ENCODE data around the gene LGR4. TPM values are rescaled to one million over a fixed set of nuclear protein-coding genes. Genes with fewer than 3 reads are reported as not detected.

Gene LGR4
- total RNA-seq, 1 donor from 2014 or later: 7.5 TPM

- no peaks in the 10 kb centered on the region for H3K36me3 ChIP-seq
Observed at GRCh38 chr11:27468995-27469695, 3.4 kb downstream of the LGR4 start.

GRCh38 chr11:27468209-27468994, 4.2 kb downstream of the LGR4 start:
- ATAC-seq (no peak), DNase-seq (no peak)
- no peaks in the 10 kb centered on the region for H3K9me3 ChIP-seq
- H3K27me3 ChIP-seq: peaks cover 15% of the 10 kb centered on the region
- peaks cover 11% of the 10 kb centered on the region for H3K4me1 ChIP-seq
- H3K36me3 ChIP-seq: no peaks in the 10 kb centered on the region
- TF ChIP-seq CTCF (IDR thresholded peaks at IDR 0.05): no peak
- intact Hi-C loops (cut with DNase I): no loop called here
- no peak overlapping the region for H3K4me3 ChIP-seq
- no peak overlapping the region for H3K27ac ChIP-seq

More at GRCh38 chr11:27468995-27469695, 3.4 kb downstream of the LGR4 start:
- Histone ChIP-seq H3K4me3 (no peak overlapping the region), H3K4me1 (peaks cover 11% of the 10 kb centered on the region), H3K27me3 (peaks cover 15% of the 10 kb centered on the region), H3K27ac (no peak overlapping the region), H3K9me3 (no peaks in the 10 kb centered on the region)
- no peak for DNase-seq
- no peak for ATAC-seq
- no peak for TF ChIP-seq CTCF (IDR thresholded peaks at IDR 0.05)
- intact Hi-C loops (cut with DNase I): no loop called here

GRCh38 chr11:27467181-27467913, 5.2 kb downstream of the LGR4 start:
- Histone ChIP-seq H3K4me1 (peaks cover 11% of the 10 kb centered on the region), H3K27ac (no peak overlapping the region), H3K9me3 (no peaks in the 10 kb centered on the region), H3K36me3 (no peaks in the 10 kb centered on the region), H3K27me3 (peaks cover 15% of the 10 kb centered on the region), H3K4me3 (no peak overlapping the region)
- no peak for ATAC-seq
- intact Hi-C loops (cut with DNase I): no loop called here
- no peak for DNase-seq
- TF ChIP-seq CTCF (IDR thresholded peaks at IDR 0.05): no peak

GRCh38 chr11:27466363-27466762, 6.2 kb downstream of the LGR4 start:
- intact Hi-C loops (cut with DNase I): no loop called here
- no peak for TF ChIP-seq CTCF (IDR thresholded peaks at IDR 0.05)
- H3K27me3 ChIP-seq: peaks cover 15% of the 10 kb centered on the region
- H3K4me1 ChIP-seq: peaks cover 8% of the 10 kb centered on the region
- DNase-seq (no peak), ATAC-seq (no peak)
- no peak overlapping the region for H3K27ac ChIP-seq
- no peaks in the 10 kb centered on the region for H3K36me3 ChIP-seq
- H3K9me3 ChIP-seq: no peaks in the 10 kb centered on the region
- no peak overlapping the region for H3K4me3 ChIP-seq

- no peaks in the 10 kb centered on the region for H3K36me3 ChIP-seq
- no peak for ATAC-seq
- no peaks in the 10 kb centered on the region for H3K9me3 ChIP-seq
- intact Hi-C loops (cut with DNase I): no loop called here
- peaks cover 12% of the 10 kb centered on the region for H3K27me3 ChIP-seq
- no peak for DNase-seq
- H3K4me1 ChIP-seq: peaks cover under 1% of the 10 kb centered on the region
- H3K4me3 ChIP-seq: no peak overlapping the region
- no peak for TF ChIP-seq CTCF (IDR thresholded peaks at IDR 0.05)
- no peak overlapping the region for H3K27ac ChIP-seq
Observed at GRCh38 chr11:27465629-27466028, 7.0 kb downstream of the LGR4 start.
